OCI-LY7 (cell line): ENCODE measurements around the gene PRRX2. TPM values are rescaled to one million over a fixed set of nuclear protein-coding genes. Genes with fewer than 3 reads are reported as not detected.

Experiments
- BruUV-seq: library from RNA; stranded (reverse); fragments of 400-500 nt; replicated peaks from 2 replicates; lab custom pipeline; 2021; lab: Mats Ljungman, UMichigan
- CTCF ChIA-PET: fragments of 300-600 bp; sonication (Branson Sonifier 250); formaldehyde crosslinking; loops from one replicate; lab custom pipeline; 2022; ENCODE audit warnings: antibody characterized with exemption; ENCODE audit not compliant: unreplicated experiment; lab: Charles Lee
- POLR2A ChIA-PET: fragments of 300-600 bp; sonication (Branson Sonifier 250); formaldehyde crosslinking; loops from one replicate; lab custom pipeline; 2022; ENCODE audit warnings: antibody characterized with exemption; lab: Charles Lee
- DNase-seq: peaks from one replicate; pipeline ENCODE4 v3.0.0-alpha.2; 2015; ENCODE audit warnings: low spot score
- H2AFZ ChIP-seq: fragments of 200-600 bp; sonication (generic), shearing (Covaris generic); 2 replicates; pipeline ENCODE4 v1.6.1; 2014; ENCODE audit warnings: mild to moderate bottlenecking, antibody characterized with exemption, low read length, moderate library complexity
- H3K27ac ChIP-seq: fragments of 200-600 bp; sonication (generic); 2 replicates; pipeline ENCODE4 v1.5.1; 2014; ENCODE audit warnings: mixed run types, low read depth, mild to moderate bottlenecking, moderate library complexity, low read length, inconsistent platforms; ENCODE audit not compliant: poor library complexity, severe bottlenecking
- H3K36me3 ChIP-seq: fragments of 200-600 bp; sonication (generic); 2 replicates; pipeline ENCODE4 v1.6.1; 2014; ENCODE audit warnings: mild to moderate bottlenecking, antibody characterized with exemption, low read length, moderate library complexity, mixed read lengths; ENCODE audit not compliant: insufficient read depth
- H3K4me1 ChIP-seq: fragments of 200-600 bp; sonication (generic); 2 replicates; pipeline ENCODE4 v1.5.1; 2014; ENCODE audit warnings: mild to moderate bottlenecking, low read length; ENCODE audit not compliant: insufficient read depth, poor library complexity, severe bottlenecking
- H3K4me2 ChIP-seq: fragments of 200-600 bp; sonication (generic); 2 replicates; pipeline ENCODE4 v1.6.1; 2014; ENCODE audit warnings: mild to moderate bottlenecking, low read length
- H3K4me3 ChIP-seq: fragments of 200-600 bp; sonication (generic); 2 replicates; pipeline ENCODE4 v1.5.1; 2014; ENCODE audit warnings: mild to moderate bottlenecking, low read depth, low read length; ENCODE audit not compliant: poor library complexity, severe bottlenecking
- H3K79me2 ChIP-seq: fragments of 200-600 bp; sonication (generic); 2 replicates; pipeline ENCODE4 v1.6.1; 2016; ENCODE audit warnings: low read depth, mild to moderate bottlenecking, low read length, moderate library complexity, mixed read lengths; ENCODE audit not compliant: insufficient read depth
- H3K9me2 ChIP-seq: fragments of 200-600 bp; sonication (generic); 2 replicates; pipeline ENCODE4 v1.6.1; 2016; ENCODE audit warnings: mild to moderate bottlenecking, low read length, mixed read lengths; ENCODE audit not compliant: insufficient read depth
- H3K9me3 ChIP-seq: fragments of 200-600 bp; sonication (generic); 2 replicates; pipeline ENCODE4 v1.6.1; 2014; ENCODE audit warnings: mild to moderate bottlenecking, mixed run types, low read length, mixed read lengths
- H4K20me1 ChIP-seq: fragments of 200-600 bp; sonication (generic); 2 replicates; pipeline ENCODE4 v1.6.1; 2014; ENCODE audit warnings: mild to moderate bottlenecking, antibody characterized with exemption, low read length, moderate library complexity, mixed read lengths; ENCODE audit not compliant: insufficient read depth
- CTCF ChIP-seq: fragments of 200-600 bp; sonication (generic); conservative IDR thresholded peaks from 2 replicates; pipeline ENCODE4 v1.5.1; 2014; ENCODE audit warnings: mild to moderate bottlenecking, antibody characterized with exemption, low read length, moderate library complexity, mixed read lengths
- EZH2phosphoT487 ChIP-seq: fragments of 200-600 bp; sonication (generic); IDR thresholded peaks from 2 replicates; pipeline ENCODE4 v1.6.1; 2018; ENCODE audit warnings: low read depth, borderline replicate concordance, mild to moderate bottlenecking, mixed run types, antibody characterized with exemption, low read length, moderate library complexity, mixed read lengths
- intact Hi-C: fragments of 100-400 bp; cut with micrococcal nuclease; formaldehyde crosslinking; loops from one replicate; pipeline ENCODE4 v1.10.0; 2022; ENCODE audit not compliant: unreplicated experiment
- total RNA-seq, 2 experiments: library from RNA; depleted of rRNA in 1 of 2; stranded (reverse); fragments of >200 nt in 1 of 2; shearing (Covaris generic) in 1 of 2; gene quantifications; 2 replicates each; pipeline ENCODE4 v1.2.3, GENCODE V29; 2014 to 2022

Gene PRRX2
- total RNA-seq, 2 experiments from 2014 or later, result not detected

GRCh38 chr9:129724456-129725190, 59.2 kb downstream of the PRRX2 start:
- Histone ChIP-seq H4K20me1 (no peaks in the 10 kb centered on the region), H3K36me3 (no peaks in the 10 kb centered on the region), H3K79me2 (no peaks in the 10 kb centered on the region), H3K4me3 (no peak overlapping the region), H3K4me1 (no peaks in the 10 kb centered on the region), H3K9me2 (no peaks in the 10 kb centered on the region), H3K4me2 (no peak overlapping the region), H3K27ac (no peak overlapping the region), H3K9me3 (no peaks in the 10 kb centered on the region), H2AFZ (no peak overlapping the region)
- TF ChIP-seq EZH2phosphoT487 (no peak), CTCF (no peak)
- ChIA-PET POLR2A (interaction anchor here (0.6 kb wide), 1 partner anchor 13 kb away, joined by 6 read pairs; no protein-coding TSS in a partner anchor), CTCF (no interaction called here)
- no peak for DNase-seq
- intact Hi-C loops, result no loop called here
- BruUV-seq, result no TSS peak

GRCh38 chr9:129725795-129726251, 60.4 kb downstream of the PRRX2 start:
- Histone ChIP-seq H3K36me3 (no peaks in the 10 kb centered on the region), H3K4me1 (no peaks in the 10 kb centered on the region), H2AFZ (no peak overlapping the region), H3K9me2 (no peaks in the 10 kb centered on the region), H4K20me1 (no peaks in the 10 kb centered on the region), H3K4me2 (no peak overlapping the region), H3K27ac (no peak overlapping the region), H3K9me3 (no peaks in the 10 kb centered on the region), H3K4me3 (no peak overlapping the region), H3K79me2 (no peaks in the 10 kb centered on the region)
- DNase-seq, result no peak
- TF ChIP-seq CTCF (no peak), EZH2phosphoT487 (no peak)
- BruUV-seq, result no TSS peak
- POLR2A ChIA-PET, result interaction anchor here (0.7 kb wide), 1 partner anchor 17 kb away, joined by 3 read pairs; no protein-coding TSS in a partner anchor
- CTCF ChIA-PET, result interaction anchor here (0.5 to 0.7 kb wide), 2 partner anchors 43 to 617 kb away, joined by 4 to 5 read pairs; no protein-coding TSS in a partner anchor
- intact Hi-C loops, result loop anchor here (1.0 kb wide), 1 partner anchor 57 kb away; no protein-coding TSS in a partner anchor
